ENCODE results near the gene PPP6R2.

DNA sequence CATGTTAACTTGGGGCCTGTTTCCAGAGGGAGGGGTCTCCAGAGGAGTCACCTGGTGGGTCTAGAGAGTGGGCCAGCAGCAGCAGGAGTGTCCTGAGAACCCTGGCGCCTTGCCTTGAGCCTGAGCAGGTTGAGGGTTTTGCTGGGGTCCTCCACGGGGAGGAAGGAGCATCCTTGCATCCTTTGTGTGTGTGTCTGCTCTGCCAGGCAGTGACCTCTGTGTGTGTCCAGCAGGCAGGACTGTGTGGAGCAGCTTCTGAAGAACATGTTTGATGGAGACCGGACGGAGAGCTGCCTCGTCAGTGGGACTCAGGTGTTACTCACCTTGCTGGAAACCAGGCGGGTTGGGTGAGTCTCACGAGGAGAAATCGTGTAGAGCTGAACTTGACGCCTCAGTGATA, 76.0 kb downstream of the PPP6R2 start:
- TF ChIP-seq, protein P1, sequence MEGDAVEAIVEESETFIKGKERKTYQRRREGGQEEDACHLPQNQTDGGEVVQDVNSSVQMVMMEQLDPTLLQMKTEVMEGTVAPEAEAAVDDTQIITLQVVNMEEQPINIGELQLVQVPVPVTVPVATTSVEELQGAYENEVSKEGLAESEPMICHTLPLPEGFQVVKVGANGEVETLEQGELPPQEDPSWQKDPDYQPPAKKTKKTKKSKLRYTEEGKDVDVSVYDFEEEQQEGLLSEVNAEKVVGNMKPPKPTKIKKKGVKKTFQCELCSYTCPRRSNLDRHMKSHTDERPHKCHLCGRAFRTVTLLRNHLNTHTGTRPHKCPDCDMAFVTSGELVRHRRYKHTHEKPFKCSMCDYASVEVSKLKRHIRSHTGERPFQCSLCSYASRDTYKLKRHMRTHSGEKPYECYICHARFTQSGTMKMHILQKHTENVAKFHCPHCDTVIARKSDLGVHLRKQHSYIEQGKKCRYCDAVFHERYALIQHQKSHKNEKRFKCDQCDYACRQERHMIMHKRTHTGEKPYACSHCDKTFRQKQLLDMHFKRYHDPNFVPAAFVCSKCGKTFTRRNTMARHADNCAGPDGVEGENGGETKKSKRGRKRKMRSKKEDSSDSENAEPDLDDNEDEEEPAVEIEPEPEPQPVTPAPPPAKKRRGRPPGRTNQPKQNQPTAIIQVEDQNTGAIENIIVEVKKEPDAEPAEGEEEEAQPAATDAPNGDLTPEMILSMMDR (IDR thresholded peaks at IDR 0.05; ENCODE audit: low read length): no peak
- no peak for TF ChIP-seq EZH2 (IDR thresholded peaks at IDR 0.05; ENCODE audit: borderline replicate concordance, low read length)

Measured in OCI-LY1 (cell line).